Lower leg skin (tissue), 4 donors: ENCODE results near the gene AIF1. TPM values are rescaled to one million over a fixed set of nuclear protein-coding genes. Genes with fewer than 3 reads are reported as not detected.

Experiments used
- DNase-seq, 2 donors: peaks; one replicate each; pipeline ENCODE4 v3.0.0-alpha.2; 2019; ENCODE audit warnings: low spot score in 2 of 2
- H3K4me3 ChIP-seq: fragments of 200-600 bp; sonication (generic); 2 replicates; pipeline ENCODE4 v1.5.1; 2017; ENCODE audit warnings: mild to moderate bottlenecking, low read depth; ENCODE audit not compliant: poor library complexity, severe bottlenecking
- POLR2A ChIP-seq, 2 donors: fragments of 450-650 bp; IDR thresholded peaks; one replicate each; pipeline ENCODE4 v1.6.1; 2016 to 2017; ENCODE audit warnings: antibody characterized with exemption in 2 of 2, mild to moderate bottlenecking in 1 of 2, moderate library complexity in 1 of 2
- WGBS, 2 donors: methylation state at CpG; one replicate each; pipeline ENCODE4 v1.1.5; 2018; 5-methylcytosine and 5-hydroxymethylcytosine counted together
- intact Hi-C: fragments of 100-400 bp; cut with DNase I; formaldehyde crosslinking; loops from one replicate; pipeline ENCODE4 v1.15.0; 2023; ENCODE audit warnings: low total_unique reads
- total RNA-seq, 4 donors: library from RNA; depleted of rRNA; stranded (reverse); fragments of >200 nt; gene quantifications; one replicate each; pipeline ENCODE4 v1.1.0, GENCODE V29; 2016
- TF ChIP-seq, protein P1 (sequence below), 3 donors: fragments of 450-650 bp; IDR thresholded peaks; one replicate each; pipeline ENCODE4 v1.5.1; 2016; ENCODE audit warnings: antibody characterized with exemption in 3 of 3, mild to moderate bottlenecking in 3 of 3, moderate library complexity in 2 of 3

Gene AIF1
- total RNA-seq, 4 donors from 2014 or later = 4.8 to 13.7 (median 7.2) TPM

DNA sequence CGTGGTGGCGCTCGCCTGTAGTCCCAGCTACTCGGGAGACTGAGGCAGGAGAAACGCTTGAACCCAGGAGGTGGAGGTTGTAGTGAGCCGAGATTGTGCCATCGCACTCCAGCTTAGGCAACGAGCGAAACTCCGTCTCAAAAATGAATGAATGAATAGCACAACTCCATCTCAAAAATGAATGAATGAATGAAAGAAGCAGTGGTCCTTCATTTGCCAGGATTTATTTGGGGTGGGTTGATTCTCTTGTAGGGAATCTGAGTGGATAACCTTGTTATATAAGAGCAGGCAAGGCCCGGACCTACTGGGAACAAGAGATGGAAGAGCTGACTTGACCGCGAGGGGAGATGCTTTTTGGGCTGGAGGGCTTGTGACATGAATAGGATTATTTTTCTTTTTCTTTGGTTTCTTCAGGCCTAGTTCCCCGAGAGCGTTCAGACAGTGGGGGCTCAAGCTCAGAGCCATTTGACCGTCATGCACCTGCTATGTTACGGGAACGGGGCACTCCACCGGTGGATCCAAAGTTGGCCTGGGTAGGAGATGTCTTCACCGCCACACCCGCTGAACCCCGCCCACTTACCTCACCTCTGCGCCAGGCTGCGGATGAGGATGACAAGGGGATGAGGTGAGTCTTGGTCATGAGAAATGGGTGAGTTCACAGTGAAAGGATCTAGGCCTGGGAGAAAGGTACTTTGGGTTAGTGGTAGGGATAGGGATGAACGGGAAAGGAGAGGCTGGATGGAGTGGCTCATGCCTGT, 15.3 kb downstream of the AIF1 start:
- no peak overlapping the region for H3K4me3 ChIP-seq
- intact Hi-C loops = no loop called here
- WGBS, 2 donors = 79 to 85% methylated on average over 25 of the region's 25 CpGs
- no peak for DNase-seq
- no peak for TF ChIP-seq POLR2A (IDR thresholded peaks at IDR 0.05)
- TF ChIP-seq, protein P1, sequence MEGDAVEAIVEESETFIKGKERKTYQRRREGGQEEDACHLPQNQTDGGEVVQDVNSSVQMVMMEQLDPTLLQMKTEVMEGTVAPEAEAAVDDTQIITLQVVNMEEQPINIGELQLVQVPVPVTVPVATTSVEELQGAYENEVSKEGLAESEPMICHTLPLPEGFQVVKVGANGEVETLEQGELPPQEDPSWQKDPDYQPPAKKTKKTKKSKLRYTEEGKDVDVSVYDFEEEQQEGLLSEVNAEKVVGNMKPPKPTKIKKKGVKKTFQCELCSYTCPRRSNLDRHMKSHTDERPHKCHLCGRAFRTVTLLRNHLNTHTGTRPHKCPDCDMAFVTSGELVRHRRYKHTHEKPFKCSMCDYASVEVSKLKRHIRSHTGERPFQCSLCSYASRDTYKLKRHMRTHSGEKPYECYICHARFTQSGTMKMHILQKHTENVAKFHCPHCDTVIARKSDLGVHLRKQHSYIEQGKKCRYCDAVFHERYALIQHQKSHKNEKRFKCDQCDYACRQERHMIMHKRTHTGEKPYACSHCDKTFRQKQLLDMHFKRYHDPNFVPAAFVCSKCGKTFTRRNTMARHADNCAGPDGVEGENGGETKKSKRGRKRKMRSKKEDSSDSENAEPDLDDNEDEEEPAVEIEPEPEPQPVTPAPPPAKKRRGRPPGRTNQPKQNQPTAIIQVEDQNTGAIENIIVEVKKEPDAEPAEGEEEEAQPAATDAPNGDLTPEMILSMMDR (IDR thresholded peaks at IDR 0.05) = no peak

DNA sequence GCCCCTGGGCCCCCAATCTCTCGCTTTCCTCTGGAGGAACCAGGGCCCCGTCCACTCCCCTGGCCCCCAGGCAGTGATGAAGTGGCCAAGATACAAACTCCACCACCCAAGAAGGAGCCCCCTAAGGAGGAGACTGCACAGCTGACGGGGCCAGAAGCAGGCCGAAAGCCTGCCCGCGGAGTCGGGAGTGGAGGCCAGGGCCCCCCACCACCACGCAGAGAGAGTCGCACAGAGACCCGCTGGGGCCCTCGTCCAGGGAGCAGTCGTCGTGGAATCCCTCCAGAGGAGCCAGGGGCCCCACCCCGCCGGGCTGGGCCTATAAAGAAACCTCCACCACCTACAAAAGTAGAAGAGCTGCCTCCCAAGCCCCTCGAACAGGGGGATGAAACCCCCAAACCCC, 16.2 kb downstream of the AIF1 start:
- no peak overlapping the region for H3K4me3 ChIP-seq
- no peak for DNase-seq
- intact Hi-C loops = no loop called here
- TF ChIP-seq POLR2A (IDR thresholded peaks at IDR 0.05) = no peak
- TF ChIP-seq, protein P1 (IDR thresholded peaks at IDR 0.05) = no peak
- WGBS, 2 donors = 83 to 87% methylated on average over 15 to 16 of the region's 16 CpGs

DNA sequence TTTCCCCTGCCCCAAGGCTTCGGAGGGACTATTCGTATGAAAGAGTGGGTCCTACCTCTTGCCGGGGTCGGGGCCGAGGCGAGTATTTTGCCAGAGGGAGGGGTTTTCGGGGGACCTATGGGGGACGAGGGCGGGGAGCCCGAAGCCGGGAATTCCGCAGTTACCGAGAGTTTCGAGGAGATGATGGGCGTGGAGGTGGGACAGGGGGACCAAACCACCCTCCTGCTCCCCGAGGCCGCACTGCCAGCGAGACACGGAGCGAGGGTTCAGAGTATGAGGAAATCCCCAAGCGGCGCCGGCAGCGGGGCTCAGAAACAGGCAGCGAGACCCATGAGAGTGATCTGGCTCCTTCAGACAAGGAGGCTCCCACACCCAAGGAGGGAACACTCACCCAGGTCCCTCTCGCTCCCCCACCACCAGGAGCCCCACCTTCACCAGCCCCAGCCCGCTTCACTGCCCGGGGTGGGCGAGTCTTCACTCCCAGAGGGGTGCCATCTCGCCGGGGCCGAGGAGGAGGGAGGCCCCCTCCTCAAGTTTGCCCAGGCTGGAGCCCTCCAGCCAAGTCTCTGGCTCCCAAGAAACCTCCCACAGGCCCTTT, 16.7 kb downstream of the AIF1 start:
- 85 to 87% methylated on average over 27 to 32 of the region's 32 CpGs for WGBS, 2 donors
- DNase-seq = no peak
- intact Hi-C loops = no loop called here
- TF ChIP-seq, protein P1 (IDR thresholded peaks at IDR 0.05) = no peak
- H3K4me3 ChIP-seq = no peak overlapping the region

DNA sequence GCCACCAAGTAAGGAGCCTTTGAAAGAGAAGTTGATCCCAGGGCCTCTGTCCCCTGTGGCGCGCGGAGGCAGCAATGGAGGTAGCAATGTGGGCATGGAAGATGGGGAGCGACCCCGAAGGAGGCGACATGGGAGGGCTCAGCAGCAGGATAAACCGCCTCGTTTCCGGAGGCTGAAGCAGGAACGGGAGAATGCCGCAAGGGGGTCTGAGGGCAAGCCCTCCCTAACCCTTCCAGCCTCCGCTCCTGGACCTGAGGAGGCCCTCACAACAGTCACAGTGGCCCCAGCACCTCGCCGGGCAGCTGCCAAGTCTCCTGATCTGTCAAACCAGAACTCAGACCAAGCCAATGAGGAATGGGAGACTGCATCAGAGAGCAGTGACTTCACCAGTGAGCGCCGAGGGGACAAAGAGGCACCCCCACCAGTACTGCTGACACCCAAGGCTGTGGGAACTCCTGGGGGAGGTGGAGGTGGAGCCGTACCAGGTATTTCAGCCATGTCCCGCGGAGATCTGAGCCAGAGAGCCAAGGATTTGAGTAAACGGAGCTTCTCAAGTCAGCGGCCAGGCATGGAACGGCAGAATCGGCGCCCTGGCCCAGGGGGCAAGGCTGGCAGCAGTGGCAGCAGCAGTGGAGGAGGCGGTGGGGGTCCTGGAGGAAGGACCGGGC, 17.4 kb downstream of the AIF1 start:
- TF ChIP-seq POLR2A (IDR thresholded peaks at IDR 0.05) = no peak
- TF ChIP-seq, protein P1 (IDR thresholded peaks at IDR 0.05) = no peak
- no peak overlapping the region for H3K4me3 ChIP-seq
- intact Hi-C loops = no loop called here
- 87 to 93% methylated on average over 26 of the region's 26 CpGs for WGBS, 2 donors
- DNase-seq = no peak

DNA sequence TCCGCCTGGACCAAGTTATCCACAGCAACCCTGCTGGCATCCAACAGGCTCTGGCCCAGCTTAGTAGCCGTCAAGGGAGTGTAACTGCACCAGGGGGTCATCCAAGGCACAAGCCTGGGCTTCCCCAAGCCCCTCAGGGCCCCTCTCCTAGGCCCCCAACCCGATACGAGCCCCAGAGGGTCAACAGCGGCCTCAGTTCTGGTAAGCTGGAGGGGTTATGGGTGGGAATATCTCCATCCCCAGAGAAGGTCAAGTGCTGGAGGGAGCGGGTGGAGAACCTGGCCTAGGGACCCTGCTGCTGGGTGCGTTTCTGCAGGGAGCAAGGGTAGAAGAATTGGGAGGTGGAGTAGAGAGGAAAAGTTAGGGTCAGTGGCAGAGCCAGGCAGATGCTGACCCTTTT, 18.4 kb downstream of the AIF1 start:
- 88 to 93% methylated on average over 7 of the region's 7 CpGs for WGBS, 2 donors
- TF ChIP-seq POLR2A (IDR thresholded peaks at IDR 0.05) = no peak
- TF ChIP-seq, protein P1 (IDR thresholded peaks at IDR 0.05) = no peak
- DNase-seq = no peak
- H3K4me3 ChIP-seq = no peak overlapping the region
- intact Hi-C loops = no loop called here
